PFSK-1 (cell line): ENCODE data around the gene RNF169.

Source experiments
- FOXP2 ChIP-seq: optimal IDR thresholded peaks from 2 replicates; pipeline ENCODE3; 2011; ENCODE audit warnings: borderline replicate concordance, control low read depth, inconsistent platforms; ENCODE audit not compliant: insufficient read depth; ENCODE audit errors: extremely low read length, extremely low read depth
- POLR2AphosphoS5 ChIP-seq: IDR thresholded peaks from 2 replicates; pipeline ENCODE4 v1.6.1; 2012; ENCODE audit warnings: low read depth, mild to moderate bottlenecking, control low read depth, low read length, moderate library complexity
- REST ChIP-seq, 2 experiments: IDR thresholded peaks; 2 replicates each; pipeline versions ENCODE4 v1.6.1 to v1.8.0; 2011 to 2012; ENCODE audit warnings: low read depth in 2 of 2, low read length in 2 of 2, control low read depth in 1 of 2, inconsistent platforms in 1 of 2, mild to moderate bottlenecking in 1 of 2, moderate library complexity in 1 of 2; ENCODE audit not compliant: insufficient read depth in 1 of 2
- SIN3A ChIP-seq: IDR thresholded peaks from 2 replicates; pipeline ENCODE4 v1.6.1; 2012; ENCODE audit warnings: mild to moderate bottlenecking, low read length, moderate library complexity, borderline replicate concordance; ENCODE audit not compliant: insufficient read depth
- TAF1 ChIP-seq: IDR thresholded peaks from 2 replicates; pipeline ENCODE4 v1.6.1; 2012; ENCODE audit warnings: low read length, control low read depth, borderline replicate concordance; ENCODE audit not compliant: insufficient read depth

RNF169 gene

GRCh38 chr11:74754507-74755252 lies 6.0 kb downstream of the RNF169 start:
- TF ChIP-seq REST (IDR thresholded peaks at IDR 0.05; ENCODE audit: insufficient read depth in 1 of 2, low read depth in 2 of 2, low read length in 2 of 2) (no peak), SIN3A (no peak), TAF1 (no peak), POLR2AphosphoS5 (no peak), FOXP2 (no peak)

GRCh38 chr11:74755395-74755995 lies 6.8 kb downstream of the RNF169 start:
- TF ChIP-seq SIN3A: no peak
- no peak for TF ChIP-seq FOXP2

GRCh38 chr11:74756571-74756970 lies 7.9 kb downstream of the RNF169 start:
- TF ChIP-seq POLR2AphosphoS5 (no peak), TAF1 (no peak), SIN3A (no peak), FOXP2 (no peak), REST (IDR thresholded peaks at IDR 0.05; ENCODE audit: insufficient read depth in 1 of 2, low read depth in 2 of 2, low read length in 2 of 2) (no peak)

GRCh38 chr11:74766905-74767304 lies 18.3 kb downstream of the RNF169 start:
- TF ChIP-seq FOXP2 (no peak), TAF1 (no peak), POLR2AphosphoS5 (no peak), SIN3A (no peak), REST (IDR thresholded peaks at IDR 0.05; ENCODE audit: insufficient read depth in 1 of 2, low read depth in 2 of 2, low read length in 2 of 2) (no peak)

GRCh38 chr11:74769055-74769707 lies 20.5 kb downstream of the RNF169 start:
- TF ChIP-seq FOXP2 (no peak), TAF1 (no peak), SIN3A (no peak), REST (IDR thresholded peaks at IDR 0.05; ENCODE audit: insufficient read depth in 1 of 2, low read depth in 2 of 2, low read length in 2 of 2) (no peak), POLR2AphosphoS5 (no peak)
